Hepatocyte (in vitro differentiated cells): ENCODE data around the gene PRKCZ. TPM values are rescaled to one million over a fixed set of nuclear protein-coding genes. Genes with fewer than 3 reads are reported as not detected.

Source experiments
- DNase-seq: peaks from one replicate; pipeline ENCODE4 v3.0.0-alpha.2; 2016; ENCODE audit warnings: low spot score
- H2AFZ ChIP-seq: fragments of 200-600 bp; sonication (generic); 2 replicates; pipeline ENCODE4 v1.6.0; 2016; ENCODE audit warnings: antibody characterized with exemption, mild to moderate bottlenecking
- H3K27ac ChIP-seq: fragments of 200-600 bp; sonication (generic); 2 replicates; pipeline ENCODE4 v1.5.1; 2016; ENCODE audit warnings: mild to moderate bottlenecking
- H3K27me3 ChIP-seq: fragments of 200-600 bp; sonication (generic); 2 replicates; pipeline ENCODE4 v1.6.1; 2016
- H3K36me3 ChIP-seq: fragments of 200-600 bp; sonication (generic); replicated peaks from 2 replicates; pipeline ENCODE4 v1.5.1; 2016; ENCODE audit warnings: low read depth; ENCODE audit not compliant: insufficient read depth
- H3K4me1 ChIP-seq: fragments of 200-600 bp; sonication (generic); 2 replicates; pipeline ENCODE4 v1.5.1; 2016; ENCODE audit warnings: mild to moderate bottlenecking, moderate library complexity; ENCODE audit not compliant: insufficient read depth
- H3K4me2 ChIP-seq: fragments of 200-600 bp; sonication (generic); 2 replicates; pipeline ENCODE4 v1.6.0; 2016
- H3K4me3 ChIP-seq: fragments of 200-600 bp; sonication (generic); 2 replicates; pipeline ENCODE4 v1.5.1; 2016; ENCODE audit warnings: mild to moderate bottlenecking
- H3K79me2 ChIP-seq: fragments of 200-600 bp; sonication (generic); 2 replicates; pipeline ENCODE4 v1.6.0; 2017; ENCODE audit warnings: mild to moderate bottlenecking
- H3K9me2 ChIP-seq: fragments of 200-600 bp; sonication (generic); replicated peaks from 2 replicates; pipeline ENCODE4 v1.6.0; 2017; ENCODE audit warnings: mild to moderate bottlenecking; ENCODE audit not compliant: insufficient read depth
- H3K9me3 ChIP-seq: fragments of 200-600 bp; sonication (generic); 2 replicates; pipeline ENCODE4 v1.5.1; 2016; ENCODE audit warnings: low read depth, mild to moderate bottlenecking
- H4K20me1 ChIP-seq: fragments of 200-600 bp; sonication (generic); 2 replicates; pipeline ENCODE4 v1.6.0; 2016; ENCODE audit warnings: mild to moderate bottlenecking; ENCODE audit not compliant: insufficient read depth, poor library complexity, severe bottlenecking
- EZH2 ChIP-seq: fragments of 200-600 bp; sonication (generic); IDR thresholded peaks from 2 replicates; pipeline ENCODE4 v1.6.1; 2016; ENCODE audit warnings: antibody characterized with exemption, mild to moderate bottlenecking, borderline replicate concordance
- EZH2phosphoT487 ChIP-seq: fragments of 200-600 bp; sonication (generic); IDR thresholded peaks from one replicate; pipeline ENCODE4 v1.6.1; 2018; ENCODE audit warnings: antibody characterized with exemption, mild to moderate bottlenecking, low read depth, moderate library complexity; ENCODE audit not compliant: unreplicated experiment, severe bottlenecking
- WGBS: methylation state at CpG from one replicate; pipeline ENCODE4 v1.1.6; 2016; ENCODE audit warnings: low lambda C conversion rate; ENCODE audit errors: missing lambda C conversion rate; 5-methylcytosine and 5-hydroxymethylcytosine counted together
- polyA plus RNA-seq: library from polyadenylated mRNA; unstranded; fragments of >200 nt; fragmentation: Nextera tagmentation; extraction: Ambion mirVana; gene quantifications from 2 replicates; pipeline ENCODE4 v1.2.1, GENCODE V29; 2016
- total RNA-seq: library from RNA; depleted of rRNA; stranded (reverse); fragments of >200 nt; gene quantifications from 2 replicates; pipeline ENCODE4 v1.2.3, GENCODE V29; 2014
- TF ChIP-seq, protein P1 (sequence below): fragments of 200-600 bp; sonication (generic); IDR thresholded peaks from 2 replicates; pipeline ENCODE4 v1.5.1; 2016; ENCODE audit warnings: antibody characterized with exemption, mild to moderate bottlenecking; ENCODE audit not compliant: poor library complexity

Gene PRKCZ
- total and polyA plus RNA-seq, 2 experiments from 2014 or later: 41.0 to 52.3 TPM

DNA sequence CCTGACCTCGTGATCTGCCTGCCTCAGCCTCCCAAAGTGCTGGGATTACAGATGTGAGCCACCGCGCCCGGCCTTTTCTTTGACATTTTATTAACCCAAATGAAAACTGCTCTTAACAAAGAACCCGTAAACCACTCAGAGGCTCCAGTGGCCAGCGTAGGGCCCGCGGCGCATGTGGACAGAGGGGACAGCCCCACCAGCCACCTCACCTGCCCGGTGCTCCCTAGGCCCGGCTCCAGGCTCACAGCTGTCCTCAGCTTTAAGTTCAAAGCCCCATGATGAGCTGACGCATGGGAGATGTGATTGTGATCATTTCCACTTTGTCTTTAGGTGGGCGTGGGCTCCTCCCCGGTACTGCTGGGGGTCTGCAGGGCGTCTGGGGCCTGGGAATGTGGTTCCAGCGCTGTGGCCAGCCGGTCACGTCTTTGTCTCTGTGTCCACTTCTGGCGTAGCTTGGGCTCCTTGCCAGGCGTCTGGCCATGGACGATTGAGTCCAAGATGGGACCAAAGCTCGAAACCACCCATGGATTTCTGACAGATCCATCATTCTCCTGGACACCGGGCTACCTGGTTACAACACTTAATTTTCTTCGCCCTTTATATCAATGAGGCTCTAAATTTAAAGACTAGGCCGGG, 6.9 kb downstream of the PRKCZ start:
- no peak overlapping the region for H3K27ac ChIP-seq
- H3K4me1 ChIP-seq: no peaks in the 10 kb centered on the region
- WGBS: 96% methylated on average over 25 of the region's 25 CpGs
- TF ChIP-seq EZH2phosphoT487: no peak
- TF ChIP-seq EZH2: no peak
- TF ChIP-seq, protein P1, sequence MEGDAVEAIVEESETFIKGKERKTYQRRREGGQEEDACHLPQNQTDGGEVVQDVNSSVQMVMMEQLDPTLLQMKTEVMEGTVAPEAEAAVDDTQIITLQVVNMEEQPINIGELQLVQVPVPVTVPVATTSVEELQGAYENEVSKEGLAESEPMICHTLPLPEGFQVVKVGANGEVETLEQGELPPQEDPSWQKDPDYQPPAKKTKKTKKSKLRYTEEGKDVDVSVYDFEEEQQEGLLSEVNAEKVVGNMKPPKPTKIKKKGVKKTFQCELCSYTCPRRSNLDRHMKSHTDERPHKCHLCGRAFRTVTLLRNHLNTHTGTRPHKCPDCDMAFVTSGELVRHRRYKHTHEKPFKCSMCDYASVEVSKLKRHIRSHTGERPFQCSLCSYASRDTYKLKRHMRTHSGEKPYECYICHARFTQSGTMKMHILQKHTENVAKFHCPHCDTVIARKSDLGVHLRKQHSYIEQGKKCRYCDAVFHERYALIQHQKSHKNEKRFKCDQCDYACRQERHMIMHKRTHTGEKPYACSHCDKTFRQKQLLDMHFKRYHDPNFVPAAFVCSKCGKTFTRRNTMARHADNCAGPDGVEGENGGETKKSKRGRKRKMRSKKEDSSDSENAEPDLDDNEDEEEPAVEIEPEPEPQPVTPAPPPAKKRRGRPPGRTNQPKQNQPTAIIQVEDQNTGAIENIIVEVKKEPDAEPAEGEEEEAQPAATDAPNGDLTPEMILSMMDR: no peak
- no peaks in the 10 kb centered on the region for H3K27me3 ChIP-seq
- H4K20me1 ChIP-seq: peaks cover 5% of the 10 kb centered on the region
- no peaks in the 10 kb centered on the region for H3K9me3 ChIP-seq
- H3K4me3 ChIP-seq: no peak overlapping the region
- H3K36me3 ChIP-seq: no peaks in the 10 kb centered on the region
- no peaks in the 10 kb centered on the region for H3K9me2 ChIP-seq
- no peak overlapping the region for H2AFZ ChIP-seq
- no peak for DNase-seq
- H3K79me2 ChIP-seq: peaks cover 21% of the 10 kb centered on the region
- no peak overlapping the region for H3K4me2 ChIP-seq

- no peaks in the 10 kb centered on the region for H3K4me1 ChIP-seq
- H3K36me3 ChIP-seq: no peaks in the 10 kb centered on the region
- H3K79me2 ChIP-seq: peaks cover 8% of the 10 kb centered on the region
- 94% methylated on average over 35 of the region's 35 CpGs for WGBS
- H3K4me3 ChIP-seq: no peak overlapping the region
- H3K9me2 ChIP-seq: no peaks in the 10 kb centered on the region
- TF ChIP-seq, protein P1: no peak
- TF ChIP-seq EZH2: no peak
- TF ChIP-seq EZH2phosphoT487: no peak
- H2AFZ ChIP-seq: no peak overlapping the region
- H3K4me2 ChIP-seq: no peak overlapping the region
- H4K20me1 ChIP-seq: no peaks in the 10 kb centered on the region
- H3K9me3 ChIP-seq: peaks cover 2% of the 10 kb centered on the region
- no peaks in the 10 kb centered on the region for H3K27me3 ChIP-seq
- DNase-seq: no peak
- no peak overlapping the region for H3K27ac ChIP-seq
Measured at GRCh38 chr1:2059290-2059953, 9.2 kb downstream of the PRKCZ start.

DNA sequence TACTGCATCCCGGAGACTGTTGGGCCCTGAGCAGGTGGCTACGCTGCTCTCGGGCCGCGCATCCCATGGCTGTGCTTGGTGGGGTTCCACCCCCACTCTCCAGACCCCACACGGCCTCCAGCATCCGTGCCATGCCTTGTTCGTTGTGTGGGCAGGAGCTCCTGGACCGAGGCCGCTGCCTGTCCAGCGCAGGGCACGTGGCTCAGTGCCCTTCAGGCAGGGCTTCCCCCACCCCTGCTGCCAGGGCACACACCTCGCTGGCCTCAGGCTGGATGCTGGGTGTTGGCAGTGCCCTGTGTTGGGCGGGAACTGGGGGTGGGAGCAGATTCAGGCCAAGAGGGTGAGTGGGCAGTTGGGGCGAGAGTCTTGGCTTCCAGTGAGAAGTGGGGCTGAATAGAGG, 9.9 kb downstream of the PRKCZ start:
- H3K9me2 ChIP-seq: no peaks in the 10 kb centered on the region
- peaks cover 11% of the 10 kb centered on the region for H3K79me2 ChIP-seq
- H3K4me1 ChIP-seq: no peaks in the 10 kb centered on the region
- DNase-seq: no peak
- peaks cover 4% of the 10 kb centered on the region for H3K36me3 ChIP-seq
- peaks cover 4% of the 10 kb centered on the region for H3K9me3 ChIP-seq
- TF ChIP-seq EZH2phosphoT487 (no peak), EZH2 (no peak)
- TF ChIP-seq, protein P1: no peak
- no peak overlapping the region for H3K4me2 ChIP-seq
- H4K20me1 ChIP-seq: no peaks in the 10 kb centered on the region
- no peak overlapping the region for H3K4me3 ChIP-seq
- no peak overlapping the region for H2AFZ ChIP-seq
- H3K27me3 ChIP-seq: no peaks in the 10 kb centered on the region
- 96% methylated on average over 15 of the region's 15 CpGs for WGBS
- H3K27ac ChIP-seq: no peak overlapping the region
